Measurements from ENCODE around the gene BCKDK.

- TF ChIP-seq POLR2AphosphoS5 (IDR thresholded peaks at IDR 0.05; ENCODE audit: low read depth, low read length) (no peak), CTCF (IDR thresholded peaks at IDR 0.05) (no peak), NRF1 (IDR thresholded peaks at IDR 0.05; ENCODE audit: low read depth, low read length) (no peak), FOXM1 (IDR thresholded peaks at IDR 0.05; ENCODE audit: low read depth) (no peak), GABPA (IDR thresholded peaks at IDR 0.05; ENCODE audit: low read depth) (no peak), SIN3A (IDR thresholded peaks at IDR 0.05; ENCODE audit: borderline replicate concordance, low read depth, low read length) (no peak)
Measured at GRCh38 chr16:31111881-31112466, 3.8 kb downstream of the BCKDK start.
